ENCODE measurements around the gene TPRA1.

The TPRA1 gene

DNA sequence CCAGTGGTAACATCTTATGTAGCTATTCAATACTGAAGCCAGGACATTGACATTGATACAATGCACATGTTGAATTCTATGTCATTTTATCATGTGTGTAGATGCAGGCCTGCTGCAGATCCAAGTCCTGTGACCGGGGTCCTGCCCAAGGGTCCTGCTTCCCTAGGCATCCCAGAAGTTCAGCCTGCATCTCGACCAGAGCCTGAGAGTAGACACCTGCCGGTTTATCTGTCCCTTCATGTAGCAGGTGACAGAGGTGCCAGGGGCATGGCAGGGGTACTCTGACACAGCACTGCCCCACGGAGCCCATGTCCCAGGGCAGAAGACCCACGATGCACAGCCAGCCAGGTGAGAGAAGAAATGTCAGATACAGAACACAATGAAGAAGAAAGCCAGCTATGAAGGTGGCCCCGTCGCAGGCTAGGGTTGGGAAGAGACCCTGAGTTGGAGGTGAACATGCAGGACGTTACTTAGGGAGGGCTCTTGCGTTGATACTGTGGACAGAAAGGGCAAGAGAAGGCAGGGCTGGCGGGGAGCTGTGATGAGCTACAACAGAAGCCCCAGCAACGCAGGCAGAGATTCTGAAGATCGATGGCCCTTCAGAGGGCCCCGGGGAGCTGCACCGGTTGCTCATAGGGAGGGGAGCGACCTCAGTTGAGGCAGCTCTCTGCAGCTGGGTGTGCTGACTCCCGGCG is 51.0 kb downstream of the TPRA1 start:
- DNase-seq (ENCODE audit: low read depth), result no peak
- TF ChIP-seq, protein P1, sequence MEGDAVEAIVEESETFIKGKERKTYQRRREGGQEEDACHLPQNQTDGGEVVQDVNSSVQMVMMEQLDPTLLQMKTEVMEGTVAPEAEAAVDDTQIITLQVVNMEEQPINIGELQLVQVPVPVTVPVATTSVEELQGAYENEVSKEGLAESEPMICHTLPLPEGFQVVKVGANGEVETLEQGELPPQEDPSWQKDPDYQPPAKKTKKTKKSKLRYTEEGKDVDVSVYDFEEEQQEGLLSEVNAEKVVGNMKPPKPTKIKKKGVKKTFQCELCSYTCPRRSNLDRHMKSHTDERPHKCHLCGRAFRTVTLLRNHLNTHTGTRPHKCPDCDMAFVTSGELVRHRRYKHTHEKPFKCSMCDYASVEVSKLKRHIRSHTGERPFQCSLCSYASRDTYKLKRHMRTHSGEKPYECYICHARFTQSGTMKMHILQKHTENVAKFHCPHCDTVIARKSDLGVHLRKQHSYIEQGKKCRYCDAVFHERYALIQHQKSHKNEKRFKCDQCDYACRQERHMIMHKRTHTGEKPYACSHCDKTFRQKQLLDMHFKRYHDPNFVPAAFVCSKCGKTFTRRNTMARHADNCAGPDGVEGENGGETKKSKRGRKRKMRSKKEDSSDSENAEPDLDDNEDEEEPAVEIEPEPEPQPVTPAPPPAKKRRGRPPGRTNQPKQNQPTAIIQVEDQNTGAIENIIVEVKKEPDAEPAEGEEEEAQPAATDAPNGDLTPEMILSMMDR (IDR thresholded peaks at IDR 0.05; ENCODE audit: control insufficient read depth, extremely low read depth, insufficient read depth), result no peak
- H3K4me3 ChIP-seq (ENCODE audit: low read depth, low read length), result no peak overlapping the region

DNA sequence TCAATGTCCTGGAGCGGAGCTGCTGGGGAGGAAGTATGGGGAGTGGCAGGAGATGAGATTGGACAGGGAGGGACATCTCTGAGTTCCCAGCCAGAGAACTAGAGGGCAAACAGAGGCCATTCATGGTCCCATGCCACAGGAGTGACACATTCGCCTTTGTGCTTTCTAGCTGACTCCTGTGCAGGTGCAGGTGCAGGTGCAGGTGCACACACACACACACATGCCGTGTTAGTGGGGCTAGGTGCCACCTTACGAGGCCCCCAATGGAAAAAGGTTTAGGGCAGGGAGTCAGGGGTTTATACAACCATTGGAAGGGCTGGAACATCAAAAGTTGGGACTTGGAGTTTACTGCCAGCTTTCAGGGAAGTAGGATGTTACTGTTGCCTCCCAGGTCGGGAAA is 52.0 kb downstream of the TPRA1 start:
- no peak for DNase-seq (ENCODE audit: low read depth)
- no peak overlapping the region for H3K4me3 ChIP-seq (ENCODE audit: low read depth, low read length)
- TF ChIP-seq, protein P1 (IDR thresholded peaks at IDR 0.05; ENCODE audit: control insufficient read depth, extremely low read depth, insufficient read depth), result no peak

DNA sequence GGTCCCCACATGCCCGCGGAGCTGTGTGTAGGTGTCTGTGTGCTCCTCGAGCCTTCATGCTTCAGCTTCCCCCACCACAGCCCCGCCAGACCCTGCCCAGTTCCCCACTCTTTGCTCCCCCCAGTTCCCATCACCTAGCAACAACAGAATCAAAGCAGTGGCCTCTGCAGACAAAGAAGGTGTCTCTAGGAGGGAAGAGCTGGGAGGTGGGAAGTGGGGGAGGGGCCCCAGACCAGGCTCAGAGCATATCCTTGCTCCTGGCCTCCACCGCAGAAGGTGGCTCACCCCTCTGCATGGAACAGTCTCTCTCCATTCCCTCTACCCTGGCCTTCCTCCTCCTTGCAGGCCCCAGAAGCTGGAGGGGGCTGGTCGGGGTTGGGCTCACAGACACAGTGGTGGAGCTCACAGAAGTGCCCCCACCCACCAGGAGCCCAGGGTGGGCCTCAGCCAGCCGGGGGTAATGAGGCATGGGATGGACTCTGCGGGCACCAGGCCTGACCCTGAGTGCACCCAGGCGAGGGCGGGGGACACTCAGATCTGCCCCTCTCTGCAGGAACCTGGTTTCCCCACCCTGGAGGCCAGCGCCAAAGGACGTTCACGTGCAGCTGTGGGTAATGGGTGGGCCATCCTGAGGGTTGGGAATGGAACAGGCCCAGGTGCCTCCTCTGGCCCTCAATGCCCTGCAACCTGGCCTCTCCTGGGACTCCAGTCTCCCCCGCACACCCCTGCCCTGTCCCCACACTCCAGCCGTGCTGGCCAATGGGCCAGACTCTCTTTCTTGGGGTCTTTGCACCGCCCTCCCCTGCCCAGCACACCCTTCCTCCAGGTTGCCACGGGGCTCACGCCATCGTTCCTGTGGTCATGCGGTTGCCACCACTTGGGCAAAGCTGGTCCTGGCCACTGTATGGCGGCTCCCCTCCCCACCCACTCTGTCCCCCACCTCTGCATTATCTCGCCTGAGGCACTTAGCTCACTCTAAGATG is 53.4 kb downstream of the TPRA1 start:
- TF ChIP-seq, protein P1 (IDR thresholded peaks at IDR 0.05; ENCODE audit: control insufficient read depth, extremely low read depth, insufficient read depth), result no peak
- no peak overlapping the region for H3K4me3 ChIP-seq (ENCODE audit: low read depth, low read length)
- no peak for DNase-seq (ENCODE audit: low read depth)

DNA sequence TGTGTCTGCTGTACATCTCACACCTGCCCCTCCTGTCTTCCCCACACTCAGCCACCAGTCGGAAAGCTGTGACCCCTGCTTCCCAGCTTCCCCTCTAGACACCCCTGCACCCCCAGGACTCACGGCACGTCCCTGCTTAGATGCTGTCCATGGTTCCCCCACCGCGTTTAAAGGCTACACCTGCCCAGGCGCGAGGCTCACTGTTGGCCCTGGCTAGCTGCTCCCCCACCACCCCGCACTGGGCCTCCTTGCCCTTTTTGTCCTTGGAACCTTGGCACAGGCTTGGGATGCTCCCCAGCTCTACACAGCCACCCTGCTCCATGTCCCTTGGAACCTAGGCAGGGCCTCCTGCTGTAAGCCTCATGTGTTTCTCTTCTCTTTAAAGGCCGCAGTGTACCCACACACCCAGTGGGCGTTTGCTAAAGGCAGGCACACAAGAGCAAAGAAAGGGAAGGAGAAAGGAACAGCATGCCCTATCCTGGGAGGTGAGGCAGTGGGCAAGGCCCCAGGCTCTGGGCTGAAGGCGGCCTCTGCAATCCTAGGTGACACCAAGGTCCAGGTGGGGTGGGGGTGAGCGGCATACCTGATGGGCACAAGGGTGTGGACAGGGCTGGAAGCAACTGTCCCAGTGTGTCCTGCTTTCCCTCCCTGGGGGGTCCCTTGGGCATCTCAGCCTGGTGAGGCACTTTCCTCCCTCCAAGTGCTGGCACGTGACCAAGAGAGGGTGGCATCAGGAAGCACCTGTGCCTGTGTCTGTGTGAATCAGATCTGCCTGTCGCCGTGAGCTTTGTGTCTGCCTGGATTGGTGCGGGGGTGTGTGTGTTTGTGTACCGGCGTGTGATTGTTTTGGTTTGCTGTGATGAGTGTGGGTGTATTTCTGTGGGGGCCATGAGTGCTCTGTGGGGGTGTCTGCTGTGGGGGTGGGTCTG is 54.4 kb downstream of the TPRA1 start:
- no peak overlapping the region for H3K4me3 ChIP-seq (ENCODE audit: low read depth, low read length)
- TF ChIP-seq, protein P1 (IDR thresholded peaks at IDR 0.05; ENCODE audit: control insufficient read depth, extremely low read depth, insufficient read depth), result no peak
- no peak for DNase-seq (ENCODE audit: low read depth)

DNA sequence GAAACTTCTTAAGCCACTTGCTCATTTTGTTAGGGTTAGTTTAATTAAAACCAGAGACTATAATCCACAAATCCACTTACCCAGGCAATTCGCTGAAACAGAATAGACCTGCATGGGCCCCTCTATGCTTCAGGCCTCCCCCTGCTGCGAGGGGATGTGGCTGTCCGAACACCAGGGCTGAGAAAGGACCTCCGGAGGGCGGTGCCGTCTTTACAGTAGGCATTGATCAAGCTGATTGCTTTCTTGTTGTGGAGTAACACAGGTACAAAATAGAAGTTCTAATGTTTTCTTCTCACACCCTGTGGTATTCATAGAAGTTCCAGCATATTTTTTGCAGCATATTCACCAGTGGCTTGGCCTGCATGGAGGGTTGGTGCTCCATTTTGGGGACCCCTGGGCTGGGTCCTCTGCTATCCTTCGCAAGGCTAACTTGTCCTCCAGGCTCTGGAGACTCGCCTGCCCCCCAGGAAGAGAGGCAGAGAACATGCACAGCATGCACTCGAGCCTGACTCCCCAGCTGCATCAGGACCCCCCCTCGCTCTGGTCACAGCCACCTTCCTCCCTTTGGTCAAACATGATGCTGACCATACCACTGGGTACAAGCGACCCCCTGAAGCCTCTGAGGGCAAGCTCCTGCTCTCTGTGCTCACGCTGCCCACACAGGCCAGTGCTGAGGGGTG is 55.3 kb downstream of the TPRA1 start:
- DNase-seq (ENCODE audit: low read depth), result no peak
- H3K4me3 ChIP-seq (ENCODE audit: low read depth, low read length), result no peak overlapping the region
- TF ChIP-seq, protein P1 (IDR thresholded peaks at IDR 0.05; ENCODE audit: control insufficient read depth, extremely low read depth, insufficient read depth), result no peak

DNA sequence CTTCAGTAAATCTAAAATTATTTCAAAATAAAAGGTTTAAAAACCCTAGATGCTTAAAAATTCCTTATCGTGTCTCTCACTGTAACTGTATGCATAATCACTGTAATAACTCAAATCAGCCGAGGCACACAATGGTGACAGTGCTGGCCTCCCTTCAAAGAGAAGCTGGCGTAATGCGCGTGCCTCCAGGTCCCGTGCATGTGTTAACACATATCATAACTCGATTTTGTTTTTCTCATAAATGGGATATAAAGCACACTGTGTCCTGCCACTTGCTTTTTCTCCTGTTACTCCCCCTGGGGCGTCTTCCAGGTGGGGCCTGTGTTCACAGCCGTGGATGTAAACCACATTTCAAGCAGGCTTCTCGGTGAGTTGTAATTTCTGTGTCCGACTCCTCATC is 56.0 kb downstream of the TPRA1 start:
- TF ChIP-seq, protein P1 (IDR thresholded peaks at IDR 0.05; ENCODE audit: control insufficient read depth, extremely low read depth, insufficient read depth), result no peak
- H3K4me3 ChIP-seq (ENCODE audit: low read depth, low read length), result no peak overlapping the region
- DNase-seq (ENCODE audit: low read depth), result no peak
